ENCODE data around the gene SLC5A3.

Gene SLC5A3

DNA sequence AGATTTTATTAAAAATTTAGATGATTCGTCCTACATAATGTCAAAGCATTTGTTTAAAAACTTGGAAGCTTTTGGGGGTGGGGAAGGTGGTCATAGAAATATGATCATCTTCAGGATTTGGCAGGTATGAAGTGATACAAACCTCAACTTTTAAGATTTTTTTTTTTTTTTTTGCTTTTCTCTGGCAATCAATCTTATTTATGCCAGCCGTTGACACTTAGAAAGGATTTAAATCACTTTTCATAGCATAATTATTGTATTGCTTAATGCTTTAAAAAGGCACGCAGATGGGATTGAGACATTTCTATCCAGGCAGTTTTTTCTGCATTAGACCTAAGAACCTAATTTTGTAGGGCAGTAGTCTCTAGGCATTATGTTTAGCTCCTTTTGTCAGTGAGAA lies 19.7 kb downstream of the SLC5A3 start:
- no peak for DNase-seq (ENCODE audit: low read depth)
- no peak for TF ChIP-seq MYC (IDR thresholded peaks at IDR 0.05; ENCODE audit: low read depth, low read length)
- TF ChIP-seq, protein P1, sequence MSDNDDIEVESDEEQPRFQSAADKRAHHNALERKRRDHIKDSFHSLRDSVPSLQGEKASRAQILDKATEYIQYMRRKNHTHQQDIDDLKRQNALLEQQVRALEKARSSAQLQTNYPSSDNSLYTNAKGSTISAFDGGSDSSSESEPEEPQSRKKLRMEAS (IDR thresholded peaks at IDR 0.05; ENCODE audit: low read depth, low read length): no peak
- TF ChIP-seq, protein P2, sequence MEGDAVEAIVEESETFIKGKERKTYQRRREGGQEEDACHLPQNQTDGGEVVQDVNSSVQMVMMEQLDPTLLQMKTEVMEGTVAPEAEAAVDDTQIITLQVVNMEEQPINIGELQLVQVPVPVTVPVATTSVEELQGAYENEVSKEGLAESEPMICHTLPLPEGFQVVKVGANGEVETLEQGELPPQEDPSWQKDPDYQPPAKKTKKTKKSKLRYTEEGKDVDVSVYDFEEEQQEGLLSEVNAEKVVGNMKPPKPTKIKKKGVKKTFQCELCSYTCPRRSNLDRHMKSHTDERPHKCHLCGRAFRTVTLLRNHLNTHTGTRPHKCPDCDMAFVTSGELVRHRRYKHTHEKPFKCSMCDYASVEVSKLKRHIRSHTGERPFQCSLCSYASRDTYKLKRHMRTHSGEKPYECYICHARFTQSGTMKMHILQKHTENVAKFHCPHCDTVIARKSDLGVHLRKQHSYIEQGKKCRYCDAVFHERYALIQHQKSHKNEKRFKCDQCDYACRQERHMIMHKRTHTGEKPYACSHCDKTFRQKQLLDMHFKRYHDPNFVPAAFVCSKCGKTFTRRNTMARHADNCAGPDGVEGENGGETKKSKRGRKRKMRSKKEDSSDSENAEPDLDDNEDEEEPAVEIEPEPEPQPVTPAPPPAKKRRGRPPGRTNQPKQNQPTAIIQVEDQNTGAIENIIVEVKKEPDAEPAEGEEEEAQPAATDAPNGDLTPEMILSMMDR (IDR thresholded peaks at IDR 0.05; ENCODE audit: low read depth, low read length): no peak
- TF ChIP-seq POLR2A (IDR thresholded peaks at IDR 0.05; ENCODE audit: extremely low read depth, insufficient read length): no peak
- H3K4me3 ChIP-seq (ENCODE audit: low read depth, low read length): no peak overlapping the region

DNA sequence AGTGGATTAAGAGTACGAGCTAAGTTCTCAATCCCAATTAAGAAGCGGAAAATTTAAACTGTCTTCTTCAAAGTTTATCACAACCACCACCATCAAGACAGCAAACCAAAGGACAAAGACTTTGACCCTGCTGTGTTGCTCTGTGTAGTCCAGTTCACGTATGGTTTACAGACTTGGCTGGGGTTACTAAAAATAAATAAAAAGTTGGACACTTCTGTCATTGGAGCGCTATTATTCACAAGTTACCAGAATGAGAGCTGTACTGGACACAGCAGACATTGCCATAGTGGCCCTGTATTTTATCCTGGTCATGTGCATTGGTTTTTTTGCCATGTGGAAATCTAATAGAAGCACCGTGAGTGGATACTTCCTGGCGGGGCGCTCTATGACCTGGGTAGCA lies 21.6 kb downstream of the SLC5A3 start:
- TF ChIP-seq POLR2A (IDR thresholded peaks at IDR 0.05; ENCODE audit: extremely low read depth, insufficient read length): no peak
- TF ChIP-seq MYC (IDR thresholded peaks at IDR 0.05; ENCODE audit: low read depth, low read length): no peak
- TF ChIP-seq, protein P1 (IDR thresholded peaks at IDR 0.05; ENCODE audit: low read depth, low read length): no peak
- TF ChIP-seq, protein P2 (IDR thresholded peaks at IDR 0.05; ENCODE audit: low read depth, low read length): no peak

DNA sequence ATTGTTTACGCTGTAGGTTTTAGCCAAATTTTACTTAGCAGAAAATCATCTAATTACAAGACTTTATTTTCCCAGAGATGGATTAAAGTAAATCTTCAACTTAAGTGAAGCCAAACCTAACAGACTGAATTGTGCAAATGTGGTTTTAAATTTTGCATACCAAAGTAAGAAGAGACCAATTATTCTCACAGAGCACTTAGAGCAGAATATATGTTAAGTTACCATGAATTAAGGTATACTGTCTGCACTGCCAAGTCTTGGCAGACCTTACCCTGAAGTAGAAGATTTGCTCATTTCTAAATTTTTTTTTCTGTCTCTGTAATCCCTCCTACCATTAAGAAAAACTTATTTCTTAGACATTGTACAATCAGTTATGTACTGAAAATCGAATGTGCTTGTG lies 24.1 kb downstream of the SLC5A3 start:
- H3K4me3 ChIP-seq (ENCODE audit: low read depth, low read length): no peak overlapping the region
- DNase-seq (ENCODE audit: low read depth): no peak
- TF ChIP-seq, protein P1 (IDR thresholded peaks at IDR 0.05; ENCODE audit: low read depth, low read length): no peak
- TF ChIP-seq POLR2A (IDR thresholded peaks at IDR 0.05; ENCODE audit: extremely low read depth, insufficient read length) (no peak), MYC (IDR thresholded peaks at IDR 0.05; ENCODE audit: low read depth, low read length) (no peak)
- TF ChIP-seq, protein P2 (IDR thresholded peaks at IDR 0.05; ENCODE audit: low read depth, low read length): no peak

More for the DNA sequence above, 21.6 kb downstream of the SLC5A3 start:
- no peak for DNase-seq (ENCODE audit: low read depth)
- H3K4me3 ChIP-seq (ENCODE audit: low read depth, low read length): no peak overlapping the region

DNA sequence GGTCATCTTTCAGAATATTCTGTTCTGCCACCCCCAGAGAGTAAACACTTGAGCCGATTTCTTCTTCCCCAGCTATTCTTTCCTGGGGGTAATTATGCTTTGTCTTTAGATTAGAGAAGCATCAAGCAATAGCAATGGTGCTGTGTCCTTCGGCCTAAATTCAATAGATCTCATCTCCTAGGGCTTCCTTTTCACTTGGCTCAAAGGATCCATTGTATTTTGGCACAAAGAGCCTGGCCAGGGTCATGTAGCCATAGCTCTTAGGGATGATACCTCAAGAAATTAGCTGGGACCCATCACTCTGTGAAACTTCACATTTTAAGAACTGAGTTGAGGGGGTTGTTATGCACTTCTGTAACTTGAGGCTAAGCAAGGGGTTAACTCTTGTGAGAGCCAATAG lies 27.0 kb downstream of the SLC5A3 start:
- TF ChIP-seq MYC (IDR thresholded peaks at IDR 0.05; ENCODE audit: low read depth, low read length): no peak
- TF ChIP-seq, protein P2 (IDR thresholded peaks at IDR 0.05; ENCODE audit: low read depth, low read length): no peak
- no peak for TF ChIP-seq POLR2A (IDR thresholded peaks at IDR 0.05; ENCODE audit: extremely low read depth, insufficient read length)
- TF ChIP-seq, protein P1 (IDR thresholded peaks at IDR 0.05; ENCODE audit: low read depth, low read length): no peak
- H3K4me3 ChIP-seq (ENCODE audit: low read depth, low read length): no peak overlapping the region
- DNase-seq (ENCODE audit: low read depth): no peak

DNA sequence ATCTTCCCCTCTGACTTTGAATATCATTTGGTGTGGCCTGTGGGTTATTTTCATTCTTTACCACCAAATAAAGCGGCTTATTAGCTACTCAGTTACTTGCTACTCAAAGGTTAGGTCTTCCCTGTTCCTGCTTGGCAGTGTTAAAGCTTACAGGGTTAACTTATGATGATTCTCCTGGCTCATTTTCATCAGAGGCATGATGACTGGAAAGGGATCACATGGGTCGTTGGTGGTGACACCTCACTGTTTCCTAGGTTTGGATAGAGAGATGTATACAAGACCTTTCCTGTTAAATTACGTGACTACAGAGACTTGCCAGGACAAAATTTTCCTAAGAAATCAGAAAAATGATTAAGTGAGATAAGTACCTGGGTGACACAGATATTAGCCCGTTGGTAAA lies 27.4 kb downstream of the SLC5A3 start:
- no peak overlapping the region for H3K4me3 ChIP-seq (ENCODE audit: low read depth, low read length)
- TF ChIP-seq, protein P1 (IDR thresholded peaks at IDR 0.05; ENCODE audit: low read depth, low read length): no peak
- TF ChIP-seq, protein P2 (IDR thresholded peaks at IDR 0.05; ENCODE audit: low read depth, low read length): no peak
- TF ChIP-seq POLR2A (IDR thresholded peaks at IDR 0.05; ENCODE audit: extremely low read depth, insufficient read length) (no peak), MYC (IDR thresholded peaks at IDR 0.05; ENCODE audit: low read depth, low read length) (no peak)

More for the DNA sequence above, 27.4 kb downstream of the SLC5A3 start:
- no peak for DNase-seq (ENCODE audit: low read depth)
